Head of caudate nucleus (tissue), 42 donors: ENCODE measurements around the gene TIAM2.
"Not testable (repeated sequence)": the region's sequence is repeated elsewhere in the genome, so short reads cannot be mapped to it uniquely, and the experiment has no call there.

Experiments
- DNase-seq, 42 donors: peaks; one replicate each; pipeline versions ENCODE4 v3.0.0 to v3.0.0-alpha.2; 2020 to 2021; ENCODE audit warnings: mixed read lengths in 7 of 42
- intact Hi-C: fragments of 100-400 bp; cut with DNase I; formaldehyde crosslinking; loops from one replicate; pipeline ENCODE4 v1.15.0; 2022

Gene TIAM2

DNA sequence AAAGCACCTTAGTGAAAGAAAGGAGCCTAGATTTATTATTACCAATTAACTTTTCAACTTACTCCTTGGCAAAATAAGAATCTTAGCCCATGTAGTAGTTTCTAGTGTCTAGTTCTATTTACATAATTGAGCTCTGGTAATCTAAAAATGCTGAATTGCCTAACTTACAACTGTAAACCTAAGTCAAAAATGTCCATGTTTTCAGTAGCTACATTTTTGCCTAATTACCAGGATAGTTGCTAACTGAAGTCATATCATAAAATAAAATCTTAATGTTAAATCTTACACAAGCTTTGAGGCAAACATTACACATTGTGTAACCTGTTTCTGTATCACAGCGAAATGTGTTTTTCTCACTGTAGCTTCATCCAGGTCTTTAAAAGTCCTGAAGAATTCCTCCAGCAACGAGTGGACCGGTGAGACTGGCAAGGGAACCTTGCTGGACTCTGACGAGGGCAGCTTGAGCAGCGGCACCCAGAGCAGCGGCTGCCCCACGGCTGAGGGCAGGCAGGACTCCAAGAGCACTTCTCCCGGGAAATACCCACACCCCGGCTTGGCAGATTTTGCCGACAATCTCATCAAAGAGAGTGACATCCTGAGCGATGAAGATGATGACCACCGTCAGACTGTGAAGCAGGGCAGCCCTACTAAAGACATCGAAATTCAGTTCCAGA lies 261.1 kb downstream of the TIAM2 start:
- intact Hi-C loops, result no loop called here
- DNase-seq, result peak in 2 of 42 donors; percentile 33 to 41

DNA sequence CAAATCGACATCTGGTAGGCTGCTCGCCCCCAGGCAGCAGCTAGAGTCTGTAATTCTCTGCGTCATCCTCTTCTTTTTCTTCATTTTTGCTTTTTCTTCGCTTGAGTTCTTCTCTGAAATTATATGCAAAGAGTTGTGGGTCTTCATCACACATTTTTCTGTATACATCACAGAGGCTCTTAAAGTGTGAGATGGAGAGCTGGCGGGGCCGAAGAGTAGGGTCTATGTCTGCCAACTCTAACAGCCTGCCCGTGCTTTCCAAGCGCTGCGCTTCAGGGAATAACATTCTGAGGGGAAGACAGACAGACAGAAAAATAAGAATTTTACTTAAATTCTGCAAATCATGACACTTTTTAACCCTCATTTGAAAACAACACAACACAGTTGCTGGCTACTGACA lies 262.7 kb downstream of the TIAM2 start:
- DNase-seq, result peak in 1 of 42 donors; percentile 43

DNA sequence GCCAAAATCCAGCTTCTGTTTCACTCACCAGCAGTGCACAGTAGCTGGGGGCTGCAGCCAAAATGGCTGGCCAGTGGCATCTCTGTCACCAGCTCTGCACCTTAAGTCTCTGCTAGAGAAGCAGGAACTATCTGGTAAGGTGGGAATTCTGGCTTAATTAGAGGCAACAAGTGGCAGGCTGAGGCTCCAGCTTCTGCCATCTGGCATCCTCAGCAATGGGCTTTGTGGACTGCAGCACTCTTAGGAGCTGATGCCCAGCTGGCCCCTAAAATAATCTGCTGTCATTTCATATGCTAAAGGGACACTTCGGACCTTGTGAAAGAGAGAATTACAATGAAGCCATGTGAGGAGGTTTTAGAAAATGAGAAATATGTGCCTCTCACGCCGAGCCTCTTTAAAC lies 264.1 kb downstream of the TIAM2 start:
- DNase-seq, result peak in 1 of 42 donors; percentile 52
- intact Hi-C loops, result no loop called here

More for the DNA sequence above, 262.7 kb downstream of the TIAM2 start:
- intact Hi-C loops, result no loop called here

DNA sequence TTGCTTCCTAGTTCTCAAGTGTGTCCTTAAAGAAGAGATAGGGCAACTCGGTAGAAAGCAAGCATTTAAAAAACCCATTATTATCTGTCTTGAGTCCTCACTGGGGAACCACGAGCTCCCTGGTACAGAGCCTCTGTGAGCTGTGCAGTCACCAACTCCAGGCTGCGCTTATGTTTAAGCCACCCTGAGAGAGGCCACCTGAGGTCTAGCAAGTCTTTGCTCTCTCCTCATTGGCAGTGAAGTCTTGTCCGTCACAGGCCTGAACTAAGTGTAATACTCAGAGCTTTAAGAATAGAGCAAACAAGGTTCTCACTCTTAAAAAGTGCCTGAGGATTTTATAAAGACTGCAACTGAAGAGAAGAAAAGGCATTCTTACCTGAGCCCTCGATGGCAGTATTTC lies 264.8 kb downstream of the TIAM2 start:
- intact Hi-C loops, result no loop called here
- no peak for DNase-seq

DNA sequence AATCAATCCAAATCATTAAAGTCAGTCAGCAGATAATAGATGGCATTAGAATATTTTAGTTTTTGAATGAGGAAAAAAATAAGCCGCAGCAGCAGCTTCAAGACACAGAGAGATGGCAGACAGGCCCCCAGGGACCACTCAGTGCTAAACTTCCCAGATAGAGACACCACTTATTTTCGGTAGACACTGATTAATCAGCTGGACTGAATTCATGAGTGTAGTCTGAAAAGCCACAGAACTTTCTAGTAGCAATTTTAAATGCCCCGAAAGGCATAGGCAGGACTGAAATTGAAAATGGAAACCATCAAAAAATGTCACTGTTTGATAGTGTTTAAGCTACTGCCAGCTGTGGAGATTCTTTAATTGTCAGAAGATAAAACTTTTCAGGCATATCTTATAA lies 265.6 kb downstream of the TIAM2 start:
- intact Hi-C loops, result no loop called here
- no peak for DNase-seq

DNA sequence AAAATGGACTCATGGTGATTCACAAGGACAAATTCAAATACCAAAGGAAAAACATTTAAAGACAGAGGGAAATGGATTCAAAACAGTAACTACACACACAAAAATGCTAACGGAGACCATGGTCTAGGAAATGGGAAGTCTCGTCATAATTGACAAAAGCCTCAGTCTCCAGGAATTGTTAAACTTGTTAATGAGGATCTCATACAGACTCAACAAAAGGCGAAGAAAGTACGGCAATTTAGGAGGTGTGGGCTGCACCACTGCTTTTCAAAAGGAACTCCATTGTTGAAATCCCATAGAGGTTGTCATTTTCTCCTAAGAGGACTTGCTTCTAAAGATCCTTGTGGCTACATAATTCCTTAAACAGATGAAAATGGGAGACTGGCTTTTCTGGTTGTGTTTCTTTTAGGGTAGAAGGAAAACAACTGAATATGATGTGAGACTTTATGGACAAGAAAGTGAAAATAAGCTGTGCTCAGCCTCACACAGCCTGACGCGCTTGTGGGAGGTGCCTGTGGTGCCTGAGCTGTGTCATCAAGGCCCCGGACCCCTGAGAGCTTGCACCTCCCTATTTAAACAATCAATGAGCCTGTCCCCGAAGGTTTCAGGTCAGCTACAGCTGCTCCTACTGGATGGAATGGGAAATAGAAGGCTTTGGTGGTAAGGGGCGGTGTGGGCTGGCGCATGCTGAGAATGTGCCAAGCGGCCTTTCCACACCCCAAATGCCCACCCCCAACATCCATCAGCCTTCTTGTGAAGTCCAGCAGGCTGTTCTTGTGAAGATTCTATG lies 266.2 kb downstream of the TIAM2 start:
- no peak for DNase-seq
- intact Hi-C loops, result no loop called here

DNA sequence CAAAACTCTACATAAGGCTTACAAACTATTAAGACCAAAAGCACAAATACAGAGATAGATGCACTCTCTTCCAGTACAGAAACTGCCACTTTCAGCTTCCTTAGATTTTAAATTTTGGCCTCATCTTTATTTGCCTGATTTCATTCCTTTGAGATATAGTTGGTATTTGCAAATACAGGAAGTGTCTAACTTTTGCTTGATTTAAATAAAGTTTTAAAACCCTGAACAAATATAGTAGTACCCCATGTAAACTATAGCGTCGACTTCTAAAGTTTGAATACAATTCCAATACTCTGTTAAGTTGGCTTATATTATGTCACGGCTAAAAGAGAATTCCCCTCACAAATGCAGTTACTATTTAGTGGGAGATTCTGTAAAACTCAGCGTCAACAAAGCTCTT lies 267.5 kb downstream of the TIAM2 start:
- intact Hi-C loops, result no loop called here
- DNase-seq, result no peak

DNA sequence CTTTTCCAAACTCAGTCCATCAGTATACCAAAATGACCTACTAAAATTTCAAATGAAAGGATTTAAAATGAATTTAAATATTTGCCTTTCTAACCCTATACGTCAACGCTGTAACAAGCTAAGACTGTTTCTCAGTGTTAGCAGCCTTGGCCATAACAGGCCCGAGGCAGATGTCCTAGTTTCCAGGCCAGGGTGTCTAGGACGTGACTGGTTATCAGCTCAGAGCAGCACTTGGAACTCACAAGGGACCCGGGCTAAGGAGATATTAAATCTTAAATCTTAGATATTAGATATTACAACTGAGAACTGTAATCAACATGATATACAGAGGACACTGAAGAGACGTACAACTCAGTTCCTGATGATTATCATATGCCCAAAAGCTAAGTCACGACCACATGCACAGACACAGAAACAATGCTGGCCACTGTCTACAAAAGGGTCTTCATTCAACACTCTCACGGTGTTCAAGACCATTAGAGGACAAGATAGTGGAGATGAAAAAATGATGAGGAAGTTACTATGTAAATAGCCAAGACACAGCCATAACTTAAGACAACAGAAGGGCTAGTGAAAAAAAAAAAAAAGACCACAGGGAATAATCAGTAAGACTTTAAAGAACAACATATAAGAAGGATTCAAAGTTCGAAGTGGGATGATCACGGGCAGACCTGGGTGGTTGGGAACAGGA lies 268.4 kb downstream of the TIAM2 start, which contains the start of gene CLDN20:
TSS of gene CLDN20 (plus strand) at position 641 of the 691 bp plus-strand sequence. CDS start 11,707 bp downstream, outside the sequence.
- intact Hi-C loops, result no loop called here
- no peak for DNase-seq

DNA sequence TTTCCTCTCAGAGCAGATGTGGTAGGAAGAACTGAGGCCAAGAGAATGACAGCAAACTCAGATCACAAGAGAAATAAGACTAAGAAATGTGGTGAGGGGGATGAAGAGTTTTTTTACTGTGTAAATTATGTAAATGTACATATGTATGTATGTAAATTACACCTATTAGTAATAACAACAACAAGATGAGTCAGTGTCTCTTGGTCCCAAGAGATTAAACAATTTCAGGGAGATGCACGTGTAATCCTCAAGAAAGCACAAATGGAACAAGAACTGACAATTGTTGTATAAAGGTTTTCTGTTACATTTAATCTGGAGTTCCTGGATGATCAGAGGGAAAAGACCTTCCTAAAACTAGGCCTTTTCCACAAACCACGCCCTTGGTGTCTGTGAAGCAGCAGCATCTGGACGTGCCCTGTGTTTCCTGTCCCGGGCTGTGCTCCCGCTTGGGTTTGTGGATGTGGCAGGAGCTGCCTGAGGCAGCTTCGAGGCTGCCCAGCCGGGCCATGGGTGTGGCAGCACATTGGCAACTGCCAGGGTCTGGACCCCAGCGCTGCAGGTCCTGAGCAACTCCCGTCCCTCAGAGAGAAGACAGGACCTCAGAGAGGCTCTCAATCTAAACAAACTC lies 269.7 kb downstream of the TIAM2 start:
- intact Hi-C loops, result no loop called here
- peak in 4 of 42 donors; percentile 26 to 63 (median 42) for DNase-seq

DNA sequence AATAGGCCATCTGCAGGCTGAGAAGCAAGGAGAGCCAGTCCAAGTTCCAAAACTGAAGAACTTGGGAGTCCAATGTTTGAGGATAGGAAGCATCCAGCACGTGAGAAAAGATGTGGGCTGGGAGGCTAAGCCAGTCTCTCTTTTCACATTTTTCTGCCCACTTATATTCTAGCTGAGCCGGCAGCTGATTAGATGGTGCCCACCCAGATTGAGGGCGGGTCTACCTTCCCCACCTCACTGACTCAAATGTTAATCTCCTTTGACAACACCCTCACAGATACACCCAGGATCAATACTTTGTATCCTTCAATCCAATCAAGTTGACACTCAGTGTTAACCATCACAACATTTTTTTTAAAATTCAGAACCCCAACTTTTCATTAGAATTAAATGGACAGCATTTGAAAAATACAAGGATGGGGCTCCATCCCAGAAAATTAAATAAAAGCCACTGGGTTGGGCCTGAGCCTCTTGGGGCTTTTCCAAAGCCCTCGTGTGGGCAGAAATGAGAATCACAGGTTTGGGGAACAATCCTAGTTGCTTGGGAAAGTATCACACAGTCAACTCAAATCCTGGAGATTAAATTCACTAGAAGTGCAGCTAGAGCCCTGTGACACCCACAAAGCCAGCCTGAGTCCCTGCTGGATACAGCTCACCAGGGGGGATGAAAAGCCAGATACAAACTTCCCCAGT lies 270.9 kb downstream of the TIAM2 start:
- intact Hi-C loops, result no loop called here

DNA sequence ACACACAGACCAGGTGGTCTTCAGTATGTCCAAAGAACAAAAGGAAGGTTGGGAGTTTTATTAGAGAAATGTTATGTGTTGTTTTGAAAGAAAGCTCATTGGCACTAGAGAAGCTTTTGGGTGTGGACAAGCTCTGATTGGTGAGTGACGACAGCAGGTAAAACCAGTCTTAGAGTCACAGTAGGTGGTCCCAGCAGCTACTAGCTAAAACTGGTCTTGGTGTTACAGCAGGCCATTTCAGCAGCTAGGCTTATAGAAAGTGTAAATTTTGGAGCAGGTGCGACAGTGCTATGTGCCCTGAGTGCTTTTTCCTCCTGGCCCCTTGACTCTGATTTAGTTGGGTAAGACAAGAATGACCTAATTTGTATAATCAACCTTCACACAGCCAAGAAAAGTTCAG lies 272.3 kb downstream of the TIAM2 start:
- intact Hi-C loops, result no loop called here

More for the DNA sequence above, 270.9 kb downstream of the TIAM2 start:
- DNase-seq, result no peak

DNA sequence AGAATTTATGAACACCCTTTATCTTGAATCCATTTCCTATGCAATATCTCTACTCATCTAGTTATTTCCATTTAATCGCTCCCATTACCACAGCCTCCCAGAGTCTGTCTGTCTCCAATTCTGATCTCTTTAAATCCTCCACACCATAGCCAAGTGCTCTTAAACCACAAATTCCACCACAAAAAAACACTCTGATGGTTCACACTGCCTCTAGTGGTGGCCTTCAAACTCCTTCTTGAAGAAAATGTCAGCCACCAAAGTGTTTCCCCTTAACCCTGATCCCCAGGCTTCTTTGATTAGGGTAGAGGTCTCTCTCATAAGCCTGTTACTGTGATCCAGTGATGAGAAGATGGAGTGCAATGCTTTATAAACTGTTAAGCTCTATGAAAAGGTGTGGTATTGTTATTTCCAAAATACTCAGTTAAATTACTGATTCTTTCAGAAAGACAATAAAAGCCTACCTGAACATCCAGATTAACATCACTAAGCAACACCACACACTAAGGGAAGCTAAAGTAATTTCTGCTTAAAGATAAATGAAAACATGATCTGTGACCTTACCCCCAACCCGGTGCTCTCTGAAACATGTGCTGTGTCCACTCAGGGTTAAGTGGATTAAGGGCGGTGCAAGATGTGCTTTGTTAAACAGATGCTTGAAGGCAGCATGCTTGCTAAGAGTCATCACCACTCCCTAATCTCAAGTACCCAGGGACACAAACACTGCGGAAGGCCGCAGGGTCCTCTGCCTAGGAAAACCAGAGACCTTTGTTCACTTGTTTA lies 273.2 kb downstream of the TIAM2 start:
- DNase-seq, result peak in 2 of 42 donors; percentile 27 to 63
- intact Hi-C loops, result not testable (repeated sequence)

More for the DNA sequence above, 272.3 kb downstream of the TIAM2 start:
- DNase-seq, result no peak

DNA sequence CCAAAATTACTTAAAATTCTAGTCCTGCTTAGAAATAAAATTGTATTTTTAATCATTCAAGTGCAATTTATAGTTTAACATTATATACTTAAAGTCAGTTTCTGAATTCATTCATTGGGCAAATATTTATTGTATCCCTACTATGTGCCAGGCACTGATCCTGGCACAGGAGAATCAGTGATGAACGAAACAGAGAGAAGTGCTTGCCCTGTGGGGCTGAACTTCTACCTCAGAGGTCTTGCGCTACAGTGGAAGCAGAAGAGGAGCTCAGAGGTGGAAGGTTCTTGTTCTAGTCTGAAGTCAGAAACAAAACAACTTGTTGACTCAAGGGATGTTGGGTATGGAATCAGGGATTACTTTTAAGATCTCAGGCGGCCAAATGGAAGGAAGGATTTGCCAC lies 274.6 kb downstream of the TIAM2 start:
- no peak for DNase-seq
- intact Hi-C loops, result no loop called here

DNA sequence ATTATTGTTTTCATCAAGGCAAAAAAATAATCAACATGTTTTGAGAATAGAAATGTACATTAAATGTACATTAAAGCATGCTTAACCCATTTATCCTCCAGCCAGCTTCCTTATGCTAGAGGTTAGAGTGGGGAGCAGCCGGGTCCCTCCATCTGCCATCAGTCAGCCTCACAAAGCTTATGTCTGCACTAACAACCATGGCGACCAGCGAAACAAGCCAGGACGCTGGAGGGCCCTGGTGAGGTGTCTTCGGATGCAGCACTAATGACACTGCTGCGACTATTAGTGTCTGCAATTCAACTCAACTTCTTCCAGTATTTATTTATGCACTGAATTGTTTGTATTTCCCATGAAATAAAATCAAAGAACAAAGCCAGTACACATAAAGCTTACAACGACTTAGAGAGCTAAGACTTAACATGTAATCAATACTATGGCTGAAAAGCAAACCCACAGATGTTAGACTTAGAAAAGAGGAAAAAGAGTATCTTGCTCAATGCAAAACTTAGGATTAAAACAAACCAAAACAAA lies 275.5 kb downstream of the TIAM2 start:
- intact Hi-C loops, result no loop called here
- DNase-seq, result peak in 13 of 42 donors; percentile 22 to 74 (median 44)

DNA sequence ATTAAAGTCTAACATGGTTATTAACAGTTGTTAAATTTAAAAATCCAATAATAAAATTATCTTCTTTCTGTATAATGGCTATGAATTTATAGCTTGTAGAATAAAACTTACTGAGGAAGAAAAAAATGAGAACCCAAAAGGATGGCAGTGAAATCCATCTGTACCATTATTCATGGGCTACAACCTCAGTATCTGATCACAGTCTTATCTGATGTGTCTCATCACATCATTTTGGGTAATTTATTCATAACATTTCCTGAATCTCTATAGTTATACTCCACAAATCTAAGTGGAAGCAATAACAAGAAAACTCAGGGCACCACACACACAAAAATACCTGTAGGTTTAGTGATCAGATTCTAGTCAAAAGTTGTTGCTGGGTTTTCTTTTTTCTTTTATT lies 276.0 kb downstream of the TIAM2 start:
- DNase-seq, result no peak
- intact Hi-C loops, result no loop called here

DNA sequence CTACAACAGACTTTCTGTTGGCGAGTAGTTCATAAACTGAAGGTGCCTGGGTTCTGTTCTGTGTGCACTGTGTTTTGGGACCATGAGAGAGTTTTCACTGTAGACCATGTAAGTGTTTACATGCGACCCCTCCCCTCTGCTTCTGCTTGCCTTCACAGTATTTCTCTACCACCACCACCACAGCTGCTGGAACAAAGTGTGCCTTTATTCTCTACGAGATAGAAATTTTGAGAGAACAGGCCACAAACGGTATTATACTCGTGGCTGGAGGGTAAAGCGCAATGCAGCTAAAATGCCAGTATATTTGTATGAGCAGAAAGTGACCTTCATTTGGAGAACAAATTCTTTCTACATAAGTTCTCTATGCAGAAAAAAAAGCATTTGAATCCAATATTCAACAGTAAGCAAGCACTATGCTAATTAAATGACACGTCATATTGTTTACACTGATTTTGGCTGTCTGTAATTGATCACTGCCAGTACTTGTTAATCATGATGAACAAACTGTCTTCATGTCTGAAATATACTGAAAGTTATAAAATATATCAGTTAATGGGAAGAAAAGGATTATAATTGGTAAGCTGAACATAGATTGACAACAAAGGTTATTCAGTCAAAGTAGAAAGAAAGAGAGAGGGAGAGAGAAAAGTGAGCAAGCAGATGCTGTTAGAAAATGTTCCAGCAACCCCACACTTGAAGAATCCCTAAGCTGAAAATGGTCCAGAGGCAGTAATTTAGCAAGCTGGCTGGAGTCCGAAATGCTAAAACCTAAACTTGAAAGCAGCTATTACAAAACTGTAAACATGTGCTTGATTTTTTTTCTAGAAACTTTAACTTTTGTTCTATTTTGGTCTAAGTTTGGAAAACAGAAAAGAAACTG lies 277.5 kb downstream of the TIAM2 start:
- intact Hi-C loops, result no loop called here
- peak in 6 of 42 donors; percentile 30 to 66 (median 38) for DNase-seq

DNA sequence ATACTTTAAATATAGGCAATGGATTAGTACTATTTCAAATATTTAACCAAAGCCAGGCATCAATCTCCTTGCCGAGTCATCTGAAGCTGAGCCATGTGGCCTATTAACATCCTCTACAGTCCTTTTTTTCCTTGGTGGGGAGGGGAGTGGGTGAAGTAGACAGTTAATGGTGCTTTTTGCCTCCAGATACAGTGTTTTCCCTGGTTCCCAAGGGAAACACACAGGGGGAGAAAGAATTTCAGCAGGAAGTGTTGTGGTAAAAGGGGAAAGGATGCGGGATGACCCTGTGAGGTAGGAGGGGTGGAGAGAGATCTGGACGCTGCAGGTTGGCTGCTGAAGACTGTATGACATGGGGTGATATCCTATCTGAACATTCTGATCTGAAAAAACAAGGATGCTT lies 278.3 kb downstream of the TIAM2 start:
- DNase-seq, result peak in 2 of 42 donors; percentile 38 to 47
- intact Hi-C loops, result no loop called here
